HG03045 (cell line): Measurements from ENCODE around the gene MAIP1.
A peak's percentile ranks its signal among the peaks of the same experiment; 100 is the strongest.

Experiments used
- ATAC-seq: cut with Tn5 transposase; IDR thresholded peaks from one replicate; pipeline ENCODE4 v1.9.1; 2021; ENCODE audit warnings: mild to moderate bottlenecking, moderate library complexity; ENCODE audit not compliant: unreplicated experiment

MAIP1 gene

DNA sequence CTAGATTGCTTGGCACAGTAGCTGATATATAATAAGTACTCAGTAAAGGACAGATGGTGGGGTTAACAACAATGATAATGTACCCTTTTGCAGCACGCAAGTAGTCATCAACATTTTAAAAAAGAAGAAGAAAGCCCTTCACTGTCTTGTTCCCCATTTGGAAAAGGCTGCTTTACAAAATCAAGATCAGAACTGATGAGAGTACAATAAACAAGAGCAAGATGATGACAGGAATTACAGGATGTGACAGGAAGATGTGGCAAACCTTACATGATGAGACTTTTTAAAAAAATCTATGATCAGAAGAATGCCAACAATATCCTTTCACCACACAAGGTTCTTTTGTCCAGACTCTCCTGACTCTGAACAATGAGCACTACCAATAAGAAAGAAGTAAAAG lies 9.2 kb upstream of the MAIP1 start:
- ATAC-seq, result no peak

GRCh38 chr2:199946836-199947235 lies 8.5 kb upstream of the MAIP1 start:
- ATAC-seq, result no peak

DNA sequence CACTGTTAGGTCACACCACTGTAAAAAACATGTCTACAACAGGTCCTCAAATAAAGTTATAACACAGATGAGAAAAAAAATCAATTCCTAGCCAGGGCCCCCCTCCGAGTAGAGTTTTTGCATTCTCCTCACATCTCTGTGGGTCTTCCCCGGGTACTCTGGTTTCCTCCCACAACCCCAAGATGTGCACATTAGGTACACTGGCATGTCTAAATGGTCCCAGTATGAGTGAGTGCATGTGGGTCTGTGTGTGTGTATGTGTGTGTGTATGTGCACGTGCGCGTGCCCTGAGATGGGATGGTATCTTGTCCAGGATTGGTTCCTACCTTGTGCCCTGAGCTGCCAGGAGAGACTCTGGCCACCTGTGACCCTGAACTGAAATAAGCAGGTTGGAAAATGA lies 5.0 kb upstream of the MAIP1 start:
- no peak for ATAC-seq

DNA sequence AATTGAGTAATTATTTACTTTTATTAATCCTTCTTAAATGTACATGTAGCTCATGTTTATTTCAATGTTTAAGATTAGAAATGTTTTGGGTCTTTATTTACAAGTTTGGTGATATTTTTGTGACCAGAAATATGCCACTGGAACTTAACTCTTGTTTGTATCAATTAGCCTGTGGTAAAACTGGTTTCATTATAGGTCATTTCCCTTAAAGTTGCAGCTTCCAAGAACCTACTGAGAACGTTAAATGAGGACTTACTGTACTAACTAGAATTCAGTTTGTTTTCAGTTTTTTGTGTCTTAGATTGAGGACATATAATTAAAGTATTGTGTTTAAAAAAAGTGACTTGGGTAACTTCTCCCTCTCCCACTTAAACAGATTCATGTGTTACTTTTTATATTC lies 4.4 kb upstream of the MAIP1 start:
- no peak for ATAC-seq

GRCh38 chr2:199955007-199955338 lies 409 bp upstream of the MAIP1 start:
- ATAC-seq, result peak; percentile 51

GRCh38 chr2:199956062-199956380 lies 639 bp downstream of the MAIP1 start:
- no peak for ATAC-seq

DNA sequence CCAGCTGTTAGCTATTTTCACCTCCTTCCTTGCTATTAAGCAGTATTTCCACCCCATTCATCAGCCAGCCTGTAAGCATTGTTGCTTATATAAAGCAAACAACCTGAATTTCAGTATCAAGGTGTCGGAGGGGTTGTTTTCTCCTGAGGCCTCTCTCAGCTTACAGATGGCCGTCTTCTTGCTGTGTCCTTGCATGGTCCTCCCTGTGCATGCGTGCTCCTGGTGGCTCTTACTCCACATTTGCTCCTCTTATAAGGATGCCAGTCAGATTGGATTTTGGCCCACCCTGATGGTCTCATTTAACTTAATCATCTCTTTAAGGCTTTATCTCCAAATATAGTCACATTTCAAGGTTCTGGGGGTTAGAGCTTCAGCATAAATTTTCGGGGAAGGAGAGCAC lies 2.6 kb downstream of the MAIP1 start:
- ATAC-seq, result no peak

DNA sequence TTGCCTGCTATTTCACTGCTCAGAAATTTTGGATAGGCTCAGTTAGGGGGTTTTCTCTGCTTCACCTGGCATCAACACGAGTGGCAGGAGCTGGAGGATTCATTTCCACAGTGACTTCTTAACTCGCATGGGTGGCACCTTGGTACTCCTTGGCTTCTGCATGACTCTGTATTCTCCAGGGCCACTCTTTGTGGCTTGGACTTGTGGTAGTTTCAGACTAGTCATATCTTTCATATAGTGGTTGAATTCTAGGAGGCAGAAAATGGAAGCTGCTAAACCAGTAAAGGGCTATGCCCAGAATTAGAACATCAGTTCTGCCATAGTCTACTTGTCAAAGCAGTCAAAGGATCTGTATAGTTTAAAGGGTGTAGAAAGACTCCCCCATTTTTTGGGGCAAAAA lies 6.8 kb downstream of the MAIP1 start:
- peak; percentile 55 for ATAC-seq

GRCh38 chr2:199966405-199966804 lies 11.0 kb downstream of the MAIP1 start:
- ATAC-seq, result no peak

DNA sequence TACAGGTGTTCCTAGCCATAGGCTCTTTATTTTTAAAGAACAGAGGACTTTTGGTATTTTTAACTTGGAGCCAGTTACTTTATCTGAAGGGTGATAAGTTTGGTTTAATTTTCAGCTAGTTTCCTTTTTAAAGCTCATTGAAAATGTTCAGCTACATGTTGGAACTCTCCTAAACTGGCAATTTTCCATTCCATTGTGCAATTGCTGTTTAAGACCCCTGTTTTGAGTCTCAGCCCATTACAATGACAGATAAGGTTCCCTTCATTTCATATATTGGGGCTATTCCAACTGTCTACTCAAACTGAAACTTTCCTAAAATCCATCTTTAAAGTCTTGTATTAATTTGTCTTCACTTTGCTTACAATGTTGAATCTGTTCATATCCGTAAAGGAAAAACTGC lies 11.6 kb downstream of the MAIP1 start:
- no peak for ATAC-seq

DNA sequence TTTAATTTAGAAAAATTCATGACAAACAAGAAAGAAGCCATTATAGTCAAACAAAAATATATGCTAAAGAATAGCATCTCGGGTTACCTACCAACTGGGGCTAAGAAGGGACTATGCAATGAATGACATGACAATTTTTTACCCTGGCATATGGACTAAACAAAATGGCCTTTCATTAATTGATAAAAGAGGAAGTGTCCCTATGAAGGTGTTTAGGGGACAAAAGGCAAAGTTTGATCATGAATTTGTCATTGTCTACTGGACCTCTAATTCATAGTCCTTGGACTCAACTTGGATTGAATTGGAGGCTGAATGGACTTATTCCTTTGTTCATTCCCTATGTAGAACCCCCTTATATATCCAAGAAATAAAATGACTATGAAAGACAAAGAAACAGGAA lies 12.7 kb downstream of the MAIP1 start:
- no peak for ATAC-seq

GRCh38 chr2:199972088-199972626 lies 16.8 kb downstream of the MAIP1 start:
- no peak for ATAC-seq

DNA sequence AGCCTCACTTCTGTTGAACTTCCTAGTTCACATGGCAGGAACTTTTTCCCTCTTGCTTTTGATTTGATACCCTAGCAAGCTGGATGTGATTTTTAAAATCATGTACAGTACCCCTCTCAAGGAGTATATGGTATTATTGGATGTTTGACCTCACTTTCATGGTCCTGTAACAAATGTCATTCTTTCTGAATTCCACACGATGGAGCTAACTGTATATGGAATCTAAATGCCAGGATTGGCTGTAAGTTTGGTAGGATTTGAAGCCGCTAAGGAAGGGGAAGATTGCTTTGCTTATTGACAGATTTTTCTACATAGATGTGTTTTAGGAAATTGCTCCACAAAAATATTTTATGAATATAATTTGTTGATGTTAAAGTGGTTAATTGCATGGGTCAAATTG lies 18.3 kb downstream of the MAIP1 start:
- no peak for ATAC-seq

GRCh38 chr2:199975273-199975895 lies 20.0 kb downstream of the MAIP1 start:
- no peak for ATAC-seq

GRCh38 chr2:199977984-199978415 lies 22.6 kb downstream of the MAIP1 start:
- ATAC-seq, result peak; percentile 62

DNA sequence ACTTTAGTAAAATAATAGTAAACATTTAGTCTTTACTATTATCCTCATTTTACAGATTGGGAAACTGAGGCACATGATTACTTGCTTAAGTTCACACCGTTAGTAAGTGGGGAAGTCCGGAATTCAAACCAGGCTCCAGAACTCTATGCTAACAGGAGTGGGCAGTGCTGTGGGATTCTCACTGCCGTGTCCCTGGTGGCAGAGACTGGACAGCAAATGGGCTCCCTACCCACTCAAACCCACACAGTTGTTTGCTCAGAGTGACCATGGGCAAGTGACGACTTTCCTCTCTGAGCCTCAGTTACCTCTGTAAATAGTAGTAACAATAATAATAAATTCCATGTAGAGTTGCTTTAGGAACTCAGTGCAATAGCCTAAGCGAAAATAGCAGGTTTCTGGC lies 24.0 kb downstream of the MAIP1 start:
- ATAC-seq, result no peak

- no peak for ATAC-seq
Measured at GRCh38 chr2:199979832-199980628, 24.6 kb downstream of the MAIP1 start.

GRCh38 chr2:199982126-199982843 lies 26.9 kb downstream of the MAIP1 start:
- ATAC-seq, result no peak

DNA sequence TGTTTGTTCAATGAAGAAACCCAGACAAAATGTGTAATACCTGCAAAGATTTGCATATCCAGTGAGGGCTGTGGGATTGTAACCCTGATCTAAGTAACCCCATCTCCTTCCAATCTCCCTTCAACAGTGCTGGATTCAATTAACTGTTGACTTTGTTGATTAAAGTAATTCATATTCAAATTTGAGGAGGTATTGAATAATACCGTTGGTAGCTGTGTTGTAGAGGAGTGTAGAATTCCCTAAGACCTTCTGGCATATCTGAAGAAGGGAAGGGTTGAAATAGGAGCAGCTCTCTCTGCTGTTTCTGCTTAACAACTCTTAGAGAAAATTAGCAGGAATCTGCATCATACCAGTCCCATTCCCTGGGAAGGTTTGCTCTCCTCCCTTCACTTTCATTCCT lies 28.2 kb downstream of the MAIP1 start:
- no peak for ATAC-seq

GRCh38 chr2:199984159-199984558 lies 28.8 kb downstream of the MAIP1 start:
- ATAC-seq, result no peak

GRCh38 chr2:199984755-199985154 lies 29.4 kb downstream of the MAIP1 start:
- no peak for ATAC-seq

DNA sequence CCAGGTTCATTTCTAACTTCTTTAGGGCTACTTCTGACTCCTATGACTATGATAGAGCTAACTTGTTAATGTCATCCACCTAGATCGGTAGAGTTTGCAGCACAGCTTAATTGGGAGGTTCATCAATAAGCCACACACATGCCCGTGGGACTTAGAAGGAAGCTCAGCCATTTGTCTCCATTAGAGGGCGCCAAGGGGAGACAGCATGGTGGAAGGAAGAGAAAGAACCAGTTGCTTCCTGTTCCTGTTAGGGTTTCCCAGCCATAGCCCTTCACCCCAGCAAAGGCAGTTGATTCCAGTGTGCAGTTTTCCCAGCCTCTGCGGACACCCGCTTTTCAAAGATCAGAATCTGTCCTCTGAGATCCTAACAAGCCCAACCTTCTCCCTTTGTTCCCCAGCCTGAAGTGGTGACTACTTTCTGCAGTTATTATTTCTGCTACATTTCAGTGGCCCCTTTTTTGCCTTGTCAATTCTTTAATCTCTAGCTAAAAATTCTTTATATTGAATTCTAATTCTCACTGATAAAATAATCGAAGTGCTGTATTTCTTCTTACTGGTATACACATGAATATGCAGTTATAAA lies 30.3 kb downstream of the MAIP1 start:
- ATAC-seq, result peak; percentile 65
